ENCODE measurements around the gene CFAP74. TPM values are rescaled to one million over a fixed set of nuclear protein-coding genes. Genes with fewer than 3 reads are reported as not detected.

CFAP74 gene
- total RNA-seq, 1 experiment from 2014 or later, result not detected

DNA sequence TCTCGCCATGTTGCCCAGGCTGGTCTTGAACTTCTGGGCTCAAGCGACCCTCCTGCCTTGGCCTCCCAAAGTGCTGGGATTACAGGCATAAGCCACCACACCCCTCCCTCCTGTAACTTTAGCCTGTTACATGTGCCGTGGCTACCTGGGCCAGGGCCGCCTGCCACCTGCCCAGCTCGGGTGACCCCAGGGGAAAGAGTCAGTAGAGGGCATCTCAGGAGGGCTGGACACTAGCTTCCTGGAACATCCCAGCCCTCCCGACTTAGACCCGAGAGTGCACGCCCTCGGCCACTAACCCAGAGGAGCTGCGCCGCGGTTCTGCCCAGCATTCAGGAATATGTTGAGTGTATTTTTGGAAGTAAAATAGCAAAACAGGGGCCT, 44.1 kb downstream of the CFAP74 start:
- Histone ChIP-seq H3K4me3 (no peak overlapping the region), H3K4me1 (replicated peaks) (peaks cover 3% of the 10 kb centered on the region; the same call in 1 of the 2 replicates), H3K27ac (no peak overlapping the region), H3K9me3 (replicated peaks) (no peaks in the 10 kb centered on the region), H3K36me3 (no peaks in the 10 kb centered on the region), H3K27me3 (replicated peaks) (peaks cover 44% of the 10 kb centered on the region)
- no peak for DNase-seq (ENCODE audit: low read depth in 1 of 2, low spot score in 2 of 2)

GRCh38 chr1:1958071-1958541, 45.5 kb downstream of the CFAP74 start:
- no peaks in the 10 kb centered on the region for H3K36me3 ChIP-seq
- no peak for DNase-seq (ENCODE audit: low read depth in 1 of 2, low spot score in 2 of 2)
- H3K4me1 ChIP-seq (replicated peaks), result peaks cover 3% of the 10 kb centered on the region; the same call in 1 of the 2 replicates
- no peak overlapping the region for H3K27ac ChIP-seq
- H3K9me3 ChIP-seq (replicated peaks), result no peaks in the 10 kb centered on the region
- peaks cover 33% of the 10 kb centered on the region for H3K27me3 ChIP-seq (replicated peaks)
- H3K4me3 ChIP-seq, result no peak overlapping the region

DNA sequence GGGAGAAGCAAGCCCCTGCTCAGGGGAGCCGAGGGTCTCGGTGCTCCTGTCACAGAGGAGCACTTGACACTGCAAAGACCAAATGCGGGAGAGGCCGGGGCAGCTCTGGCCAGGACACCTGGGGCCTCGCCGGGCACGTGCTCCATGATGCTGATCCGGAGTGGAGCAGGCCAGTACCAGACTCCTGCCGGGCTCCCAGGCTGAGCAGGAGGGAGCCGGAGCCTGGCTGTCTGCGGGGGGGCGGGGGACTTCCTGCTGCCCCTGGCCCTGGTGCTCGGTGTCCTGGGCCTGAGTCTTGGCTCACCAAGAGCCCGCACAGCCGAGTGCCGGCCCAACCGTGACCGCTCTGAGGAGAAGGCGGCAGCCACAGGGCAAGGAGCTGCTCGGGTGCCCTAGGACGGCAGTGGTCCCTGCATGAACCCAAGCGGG, 46.0 kb downstream of the CFAP74 start:
- Histone ChIP-seq H3K4me1 (replicated peaks) (peaks cover 3% of the 10 kb centered on the region; the same call in 1 of the 2 replicates), H3K27ac (no peak overlapping the region), H3K9me3 (replicated peaks) (no peaks in the 10 kb centered on the region), H3K36me3 (no peaks in the 10 kb centered on the region), H3K4me3 (no peak overlapping the region), H3K27me3 (replicated peaks) (peaks cover 28% of the 10 kb centered on the region)
- no peak for DNase-seq (ENCODE audit: low read depth in 1 of 2, low spot score in 2 of 2)

DNA sequence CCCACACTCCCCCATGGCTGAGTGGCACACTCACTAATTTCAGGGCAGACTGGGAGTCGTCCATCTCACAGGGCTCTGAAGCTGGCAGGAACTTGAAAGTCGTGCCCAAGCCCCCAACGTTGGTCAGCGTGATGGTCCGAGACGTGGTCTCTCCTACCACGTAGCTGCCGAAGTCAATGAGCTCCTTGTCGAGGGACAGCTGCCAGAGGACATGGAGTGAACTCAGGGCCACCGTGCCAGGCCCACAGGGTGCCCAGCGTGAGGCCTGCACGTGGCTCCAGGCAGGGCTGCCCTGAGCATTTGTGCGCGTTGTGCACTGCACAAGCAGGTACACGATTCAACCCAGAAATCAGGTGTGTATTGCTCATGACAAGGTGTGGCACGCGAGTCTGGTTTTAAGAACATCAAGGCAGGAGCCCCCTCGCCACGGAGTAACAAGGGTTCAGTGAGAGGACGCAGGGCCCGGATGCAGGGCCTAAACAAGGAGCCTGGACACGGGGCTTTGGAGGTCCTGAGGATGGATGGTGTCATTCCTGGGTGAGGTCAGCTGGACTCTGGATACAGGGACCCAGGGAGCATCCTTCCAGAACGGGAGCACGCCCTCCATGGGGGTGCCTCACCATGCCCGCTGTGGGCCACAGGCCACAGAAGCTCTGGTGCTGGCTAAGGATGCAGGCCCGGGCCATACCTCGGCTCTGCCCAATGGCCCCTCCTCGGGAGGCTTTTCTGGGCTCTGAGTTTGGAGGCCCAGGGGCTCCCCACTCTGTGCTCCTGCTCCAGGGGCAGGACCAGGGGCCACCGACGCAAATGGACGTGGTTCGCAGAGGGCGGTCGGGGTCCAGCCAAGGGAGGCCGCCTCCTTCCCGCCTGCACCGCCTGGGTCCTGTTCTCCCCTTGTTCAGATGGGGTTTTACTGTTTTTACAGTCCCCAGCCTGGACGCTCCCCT, 46.7 kb downstream of the CFAP74 start:
- H3K4me3 ChIP-seq, result no peak overlapping the region
- no peaks in the 10 kb centered on the region for H3K9me3 ChIP-seq (replicated peaks)
- no peak for DNase-seq (ENCODE audit: low read depth in 1 of 2, low spot score in 2 of 2)
- H3K36me3 ChIP-seq, result no peaks in the 10 kb centered on the region
- H3K4me1 ChIP-seq (replicated peaks), result peaks cover 3% of the 10 kb centered on the region; the same call in 1 of the 2 replicates
- H3K27me3 ChIP-seq (replicated peaks), result peaks cover 25% of the 10 kb centered on the region
- no peak overlapping the region for H3K27ac ChIP-seq

DNA sequence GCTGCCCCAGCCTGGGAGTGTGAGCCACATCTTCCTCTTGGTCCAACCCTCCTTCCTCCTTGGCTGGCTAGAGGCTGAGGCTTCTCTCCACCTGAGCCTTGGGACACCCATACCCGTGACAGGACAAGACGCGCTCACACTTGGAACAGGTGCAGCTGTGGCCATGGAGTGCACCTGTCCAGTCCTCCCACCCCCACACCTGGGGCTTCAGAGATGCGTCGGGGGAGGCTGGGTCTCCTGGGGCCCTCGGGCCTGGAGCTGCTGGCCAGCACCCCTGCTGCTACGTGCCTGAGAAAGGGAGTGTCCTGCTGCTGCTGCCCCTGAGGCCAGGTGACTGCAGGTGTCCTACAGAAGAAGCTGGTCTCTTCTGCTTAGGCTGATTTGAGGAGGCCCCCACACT, 47.5 kb downstream of the CFAP74 start:
- H3K4me3 ChIP-seq, result no peak overlapping the region
- H3K36me3 ChIP-seq, result no peaks in the 10 kb centered on the region
- H3K27ac ChIP-seq, result no peak overlapping the region
- H3K9me3 ChIP-seq (replicated peaks), result no peaks in the 10 kb centered on the region
- peaks cover 21% of the 10 kb centered on the region for H3K27me3 ChIP-seq (replicated peaks)
- DNase-seq (ENCODE audit: low read depth in 1 of 2, low spot score in 2 of 2), result no peak
- H3K4me1 ChIP-seq (replicated peaks), result peaks cover 3% of the 10 kb centered on the region; the same call in 1 of the 2 replicates

DNA sequence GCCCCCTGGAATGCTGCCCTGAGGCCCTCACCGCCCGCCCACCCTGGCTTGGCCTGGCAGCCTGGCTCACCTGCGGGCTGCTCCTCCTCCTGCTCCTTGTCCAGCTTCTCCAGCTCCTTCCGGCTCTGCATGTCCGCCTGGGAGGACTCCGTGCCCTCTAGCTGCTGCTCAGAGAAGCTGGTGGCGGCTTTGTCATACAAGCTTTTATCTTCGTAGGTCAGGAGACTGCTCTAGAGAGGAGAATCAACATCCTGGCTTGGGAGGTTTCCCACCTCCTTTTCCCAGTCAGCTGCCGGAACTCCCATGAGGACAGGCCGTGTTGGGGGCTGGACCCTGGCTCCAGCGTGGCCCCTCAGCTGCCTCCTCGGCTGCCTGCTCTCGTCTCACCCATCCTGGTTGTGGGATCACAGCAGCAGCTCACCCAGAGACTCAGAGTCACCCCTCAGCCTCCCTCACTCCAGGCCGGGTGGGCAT, 47.9 kb downstream of the CFAP74 start:
- no peaks in the 10 kb centered on the region for H3K9me3 ChIP-seq (replicated peaks)
- no peak overlapping the region for H3K27ac ChIP-seq
- H3K27me3 ChIP-seq (replicated peaks), result peaks cover 17% of the 10 kb centered on the region
- no peaks in the 10 kb centered on the region for H3K36me3 ChIP-seq
- DNase-seq (ENCODE audit: low read depth in 1 of 2, low spot score in 2 of 2), result no peak
- H3K4me1 ChIP-seq (replicated peaks), result peaks cover 3% of the 10 kb centered on the region; the same call in 1 of the 2 replicates
- no peak overlapping the region for H3K4me3 ChIP-seq

DNA sequence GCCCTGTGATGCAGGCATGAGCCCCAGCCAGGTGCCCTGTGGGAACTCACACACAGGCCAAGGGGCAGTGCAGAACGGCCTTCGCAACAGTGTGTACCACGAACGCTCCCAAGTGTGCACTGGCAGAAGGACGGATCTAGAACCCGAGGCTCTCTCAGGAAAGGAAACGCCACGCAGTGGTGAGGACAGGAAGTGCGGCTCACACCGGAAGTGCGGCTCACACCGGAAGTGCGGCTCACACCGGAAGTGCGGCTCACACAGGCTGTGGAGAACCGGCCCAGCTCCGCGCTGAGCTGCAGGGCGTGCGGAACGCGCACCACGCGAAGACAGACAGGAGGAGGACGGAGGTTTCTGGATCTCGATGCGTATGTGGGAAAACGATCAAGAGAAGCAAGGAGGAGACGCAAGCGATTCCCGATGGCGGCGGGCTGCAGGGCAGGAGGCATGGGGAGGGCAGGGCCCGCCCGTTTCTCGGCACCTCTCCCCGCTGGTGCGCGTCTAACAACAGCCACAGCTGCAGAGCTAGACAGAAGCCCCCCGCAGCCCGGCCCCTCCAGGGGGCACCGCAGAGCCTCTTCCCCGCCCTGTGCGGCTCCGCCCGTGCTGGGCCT, 48.6 kb downstream of the CFAP74 start:
- Histone ChIP-seq H3K4me3 (no peak overlapping the region), H3K4me1 (replicated peaks) (peaks cover 2% of the 10 kb centered on the region; the same call in 1 of the 2 replicates), H3K27ac (no peak overlapping the region), H3K36me3 (no peaks in the 10 kb centered on the region), H3K27me3 (replicated peaks) (peaks cover 10% of the 10 kb centered on the region), H3K9me3 (replicated peaks) (no peaks in the 10 kb centered on the region)
- no peak for DNase-seq (ENCODE audit: low read depth in 1 of 2, low spot score in 2 of 2)

- H3K27me3 ChIP-seq (replicated peaks), result peaks cover 4% of the 10 kb centered on the region; the same call in 1 of the 2 replicates
- no peaks in the 10 kb centered on the region for H3K4me1 ChIP-seq (replicated peaks)
- no peak overlapping the region for H3K4me3 ChIP-seq
- no peaks in the 10 kb centered on the region for H3K36me3 ChIP-seq
- H3K9me3 ChIP-seq (replicated peaks), result no peaks in the 10 kb centered on the region
- no peak overlapping the region for H3K27ac ChIP-seq
- no peak for DNase-seq (ENCODE audit: low read depth in 1 of 2, low spot score in 2 of 2)
Measured at GRCh38 chr1:1954015-1954414, 49.6 kb downstream of the CFAP74 start.

GRCh38 chr1:1950940-1951339, 52.6 kb downstream of the CFAP74 start:
- Histone ChIP-seq H3K9me3 (replicated peaks) (no peaks in the 10 kb centered on the region), H3K4me3 (no peak overlapping the region), H3K27me3 (replicated peaks) (peaks cover 4% of the 10 kb centered on the region; the same call in 1 of the 2 replicates), H3K4me1 (replicated peaks) (no peaks in the 10 kb centered on the region), H3K27ac (no peak overlapping the region), H3K36me3 (no peaks in the 10 kb centered on the region)
- no peak for DNase-seq (ENCODE audit: low read depth in 1 of 2, low spot score in 2 of 2)

- no peaks in the 10 kb centered on the region for H3K9me3 ChIP-seq (replicated peaks)
- no peak overlapping the region for H3K4me3 ChIP-seq
- DNase-seq (ENCODE audit: low read depth in 1 of 2, low spot score in 2 of 2), result no peak
- H3K36me3 ChIP-seq, result no peaks in the 10 kb centered on the region
- H3K27ac ChIP-seq, result no peak overlapping the region
- H3K27me3 ChIP-seq (replicated peaks), result peaks cover 4% of the 10 kb centered on the region
- peaks cover 5% of the 10 kb centered on the region for H3K4me1 ChIP-seq (replicated peaks)
Measured at GRCh38 chr1:1948783-1949182, 54.8 kb downstream of the CFAP74 start.

- peaks cover 4% of the 10 kb centered on the region for H3K27me3 ChIP-seq (replicated peaks)
- no peak overlapping the region for H3K27ac ChIP-seq
- peaks cover 15% of the 10 kb centered on the region for H3K4me1 ChIP-seq (replicated peaks)
Measured at GRCh38 chr1:1947493-1947892, 56.1 kb downstream of the CFAP74 start.

DNA sequence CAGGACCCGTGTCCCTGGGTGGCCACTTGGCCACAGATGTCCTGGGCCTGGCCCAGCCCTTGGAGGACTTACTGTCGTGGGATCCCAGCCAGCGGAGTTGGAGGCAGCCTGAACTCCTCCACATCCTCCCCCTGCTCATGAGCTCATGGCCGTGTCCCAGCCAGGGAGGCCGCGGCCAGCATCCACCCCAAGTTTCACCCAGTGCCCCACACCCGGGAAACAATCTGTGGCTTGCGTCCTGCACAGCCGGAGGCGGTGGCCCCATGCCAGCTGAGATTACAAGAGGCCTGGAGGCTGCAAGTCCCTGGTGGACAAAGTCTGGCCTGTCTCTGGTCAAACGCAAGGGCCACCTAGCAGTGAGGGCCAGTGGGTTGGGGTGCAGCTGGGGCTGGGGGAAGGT, 57.0 kb downstream of the CFAP74 start:
- H3K36me3 ChIP-seq, result no peaks in the 10 kb centered on the region
- H3K27me3 ChIP-seq (replicated peaks), result peaks cover 6% of the 10 kb centered on the region
- DNase-seq (ENCODE audit: low read depth in 1 of 2, low spot score in 2 of 2), result no peak
- H3K27ac ChIP-seq, result no peak overlapping the region
- H3K9me3 ChIP-seq (replicated peaks), result no peaks in the 10 kb centered on the region
- peaks cover 17% of the 10 kb centered on the region for H3K4me1 ChIP-seq (replicated peaks)
- H3K4me3 ChIP-seq, result no peak overlapping the region

More at GRCh38 chr1:1947493-1947892, 56.1 kb downstream of the CFAP74 start:
- Histone ChIP-seq H3K4me3 (no peak overlapping the region), H3K36me3 (no peaks in the 10 kb centered on the region), H3K9me3 (replicated peaks) (no peaks in the 10 kb centered on the region)
- no peak for DNase-seq (ENCODE audit: low read depth in 1 of 2, low spot score in 2 of 2)

DNA sequence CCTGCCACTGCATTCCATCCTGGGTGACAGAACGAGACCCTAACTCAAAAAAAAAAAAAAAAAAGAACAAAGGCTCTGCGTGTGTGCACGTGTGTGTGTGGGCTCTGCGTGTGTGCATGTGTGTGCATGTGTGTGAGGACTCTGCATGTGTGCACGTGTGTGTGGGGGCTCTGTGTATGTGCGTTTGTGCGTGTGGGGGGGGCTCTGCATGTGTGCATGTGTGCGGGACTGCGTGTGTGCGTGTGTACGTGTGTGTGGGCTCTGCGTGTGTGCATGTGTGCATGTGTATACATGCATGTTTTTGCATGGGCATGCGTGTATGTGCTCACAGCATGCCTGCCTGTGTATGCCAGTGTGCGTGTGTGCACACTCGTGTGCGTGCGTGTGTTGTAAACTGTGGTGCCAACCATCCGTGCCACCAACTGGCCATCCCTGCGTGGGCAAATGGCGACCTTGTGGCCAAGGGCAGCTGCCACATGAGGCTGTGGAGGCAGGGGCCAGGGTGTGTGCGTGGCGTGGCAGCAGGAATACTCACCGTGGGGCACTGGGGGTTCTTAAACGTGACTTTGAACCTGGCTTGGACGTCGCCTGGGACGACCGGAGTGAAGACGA, 57.7 kb downstream of the CFAP74 start:
- no peak overlapping the region for H3K4me3 ChIP-seq
- H3K27me3 ChIP-seq (replicated peaks), result peaks cover 2% of the 10 kb centered on the region
- no peak overlapping the region for H3K27ac ChIP-seq
- DNase-seq (ENCODE audit: low read depth in 1 of 2, low spot score in 2 of 2), result no peak
- no peaks in the 10 kb centered on the region for H3K36me3 ChIP-seq
- H3K4me1 ChIP-seq (replicated peaks), result peaks cover 17% of the 10 kb centered on the region
- no peaks in the 10 kb centered on the region for H3K9me3 ChIP-seq (replicated peaks)

Measured in SJSA1 (cell line).